ENCODE data around the gene CHD3. TPM values are rescaled to one million over a fixed set of nuclear protein-coding genes. Genes with fewer than 3 reads are reported as not detected.

Gene CHD3
- total RNA-seq, 1 donor from 2014 or later, result 30.3 TPM

DNA sequence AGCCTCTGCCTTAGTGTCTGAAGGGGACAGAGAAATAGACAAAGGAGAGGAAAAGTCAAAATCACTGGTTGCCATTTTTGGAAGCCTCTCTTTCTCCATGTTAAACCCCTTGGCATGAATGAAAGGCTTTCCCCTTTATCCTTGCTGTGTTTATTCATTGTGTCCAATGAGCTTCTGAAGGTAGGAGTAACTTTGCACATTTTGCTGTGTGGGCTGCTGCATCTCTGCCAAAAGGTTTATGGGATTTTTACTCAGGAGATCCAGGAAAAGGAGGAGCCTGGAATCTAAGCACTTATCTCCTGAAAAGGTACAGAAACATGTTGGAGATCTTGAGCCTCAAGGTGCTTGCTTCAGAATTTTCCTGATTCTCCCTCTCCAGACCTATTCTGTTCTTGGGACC lies 47.3 kb downstream of the CHD3 start:
- TF ChIP-seq, protein P1, sequence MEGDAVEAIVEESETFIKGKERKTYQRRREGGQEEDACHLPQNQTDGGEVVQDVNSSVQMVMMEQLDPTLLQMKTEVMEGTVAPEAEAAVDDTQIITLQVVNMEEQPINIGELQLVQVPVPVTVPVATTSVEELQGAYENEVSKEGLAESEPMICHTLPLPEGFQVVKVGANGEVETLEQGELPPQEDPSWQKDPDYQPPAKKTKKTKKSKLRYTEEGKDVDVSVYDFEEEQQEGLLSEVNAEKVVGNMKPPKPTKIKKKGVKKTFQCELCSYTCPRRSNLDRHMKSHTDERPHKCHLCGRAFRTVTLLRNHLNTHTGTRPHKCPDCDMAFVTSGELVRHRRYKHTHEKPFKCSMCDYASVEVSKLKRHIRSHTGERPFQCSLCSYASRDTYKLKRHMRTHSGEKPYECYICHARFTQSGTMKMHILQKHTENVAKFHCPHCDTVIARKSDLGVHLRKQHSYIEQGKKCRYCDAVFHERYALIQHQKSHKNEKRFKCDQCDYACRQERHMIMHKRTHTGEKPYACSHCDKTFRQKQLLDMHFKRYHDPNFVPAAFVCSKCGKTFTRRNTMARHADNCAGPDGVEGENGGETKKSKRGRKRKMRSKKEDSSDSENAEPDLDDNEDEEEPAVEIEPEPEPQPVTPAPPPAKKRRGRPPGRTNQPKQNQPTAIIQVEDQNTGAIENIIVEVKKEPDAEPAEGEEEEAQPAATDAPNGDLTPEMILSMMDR (conservative IDR thresholded peaks at IDR 0.05; ENCODE audit: low read depth, low read length), result no peak
- H3K4me3 ChIP-seq (ENCODE audit: low read depth, low read length), result no peak overlapping the region
- no peak for DNase-seq (ENCODE audit: low read depth)

GRCh38 chr17:7940034-7940433 lies 51.4 kb downstream of the CHD3 start:
- TF ChIP-seq, protein P1 (conservative IDR thresholded peaks at IDR 0.05; ENCODE audit: low read depth, low read length), result no peak
- DNase-seq (ENCODE audit: low read depth), result no peak
- H3K4me3 ChIP-seq (ENCODE audit: low read depth, low read length), result no peak overlapping the region

GRCh38 chr17:7940743-7941142 lies 52.2 kb downstream of the CHD3 start:
- no peak overlapping the region for H3K4me3 ChIP-seq (ENCODE audit: low read depth, low read length)
- DNase-seq (ENCODE audit: low read depth), result no peak
- TF ChIP-seq, protein P1 (conservative IDR thresholded peaks at IDR 0.05; ENCODE audit: low read depth, low read length), result no peak

- DNase-seq (ENCODE audit: low read depth), result no peak
- TF ChIP-seq, protein P1 (conservative IDR thresholded peaks at IDR 0.05; ENCODE audit: low read depth, low read length), result no peak
- no peak overlapping the region for H3K4me3 ChIP-seq (ENCODE audit: low read depth, low read length)
Observed at GRCh38 chr17:7943291-7943690, 54.7 kb downstream of the CHD3 start.

GRCh38 chr17:7944326-7944725 lies 55.7 kb downstream of the CHD3 start:
- TF ChIP-seq, protein P1 (conservative IDR thresholded peaks at IDR 0.05; ENCODE audit: low read depth, low read length), result no peak
- H3K4me3 ChIP-seq (ENCODE audit: low read depth, low read length), result no peak overlapping the region
- DNase-seq (ENCODE audit: low read depth), result no peak

- TF ChIP-seq, protein P1 (conservative IDR thresholded peaks at IDR 0.05; ENCODE audit: low read depth, low read length), result no peak
- no peak overlapping the region for H3K4me3 ChIP-seq (ENCODE audit: low read depth, low read length)
- DNase-seq (ENCODE audit: low read depth), result no peak
Observed at GRCh38 chr17:7945651-7946050, 57.1 kb downstream of the CHD3 start.

DNA sequence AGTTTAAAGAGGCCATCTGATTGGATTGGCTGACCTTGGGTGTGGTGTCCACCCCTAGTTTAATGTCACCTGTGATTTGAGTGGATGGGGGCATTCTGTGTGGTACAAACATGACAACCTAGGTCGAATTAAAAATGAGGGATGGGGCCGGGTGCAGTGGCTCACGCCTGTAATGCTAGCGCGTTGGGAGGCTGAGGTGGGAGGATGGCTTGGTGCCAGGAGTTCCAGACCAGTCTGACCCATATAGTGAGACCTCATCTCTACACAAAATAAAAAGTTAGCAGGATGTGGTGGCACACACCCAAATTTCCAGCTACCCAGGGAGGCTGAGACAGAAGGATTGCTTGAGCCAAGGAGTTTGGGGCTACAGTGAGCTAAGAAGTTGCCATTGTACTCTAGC lies 57.9 kb downstream of the CHD3 start:
- TF ChIP-seq, protein P1 (conservative IDR thresholded peaks at IDR 0.05; ENCODE audit: low read depth, low read length), result no peak
- no peak for DNase-seq (ENCODE audit: low read depth)
- H3K4me3 ChIP-seq (ENCODE audit: low read depth, low read length), result no peak overlapping the region

All from epithelial cell of proximal tubule (primary cell).